Activated CD8-positive, alpha-beta T cell treated with anti-CD3 and anti-CD28 coated beads for 36 hours (primary cell): ENCODE results near the gene LAMB2. TPM values are rescaled to one million over a fixed set of nuclear protein-coding genes. Genes with fewer than 3 reads are reported as not detected.
A peak's percentile ranks its signal among the peaks of the same experiment; 100 is the strongest.

Experiments
- ATAC-seq: fragments of 200-7000 bp; cut with Tn5 transposase; one replicate; pipeline ENCODE4 v1.10.0; 2021; ENCODE audit warnings: mild to moderate bottlenecking, moderate library complexity
- CTCF ChIA-PET: fragments of 350-600 bp; sonication (Branson Sonifier 250); formaldehyde crosslinking; loops from one replicate; lab custom pipeline; 2021; ENCODE audit warnings: antibody characterized with exemption; lab: Charles Lee
- POLR2A ChIA-PET: fragments of 350-600 bp; sonication (Branson Sonifier 250); formaldehyde crosslinking; loops from one replicate; lab custom pipeline; 2021; ENCODE audit warnings: antibody characterized with exemption; lab: Charles Lee
- DNase-seq: peaks from one replicate; pipeline ENCODE4 v3.0.0-alpha.2; 2020
- H3K27ac Mint-ChIP-seq: one replicate; pipeline ENCODE4 v1.8.0; 2021; ENCODE audit warnings: mild to moderate bottlenecking, mixed read lengths
- H3K27me3 Mint-ChIP-seq: one replicate; pipeline ENCODE4 v1.8.0; 2021; ENCODE audit warnings: mixed read lengths
- H3K36me3 Mint-ChIP-seq: one replicate; pipeline ENCODE4 v1.8.0; 2021; ENCODE audit warnings: low read depth, mixed read lengths
- H3K4me1 Mint-ChIP-seq: one replicate; pipeline ENCODE4 v1.8.0; 2021; ENCODE audit warnings: low read depth, mixed read lengths
- H3K4me3 Mint-ChIP-seq: one replicate; pipeline ENCODE4 v1.8.0; 2021; ENCODE audit warnings: mild to moderate bottlenecking, moderate library complexity, mixed read lengths
- H3K9me3 Mint-ChIP-seq: one replicate; pipeline ENCODE4 v1.8.0; 2021; ENCODE audit warnings: mixed read lengths
- CTCF ChIP-seq: fragments of 200-600 bp; IDR thresholded peaks from one replicate; pipeline ENCODE4 v1.8.0; 2022; ENCODE audit warnings: antibody characterized with exemption, mild to moderate bottlenecking
- intact Hi-C: fragments of 100-400 bp; cut with micrococcal nuclease; formaldehyde crosslinking; loops from one replicate; pipeline ENCODE4 v1.10.0; 2022
- total RNA-seq, 2 experiments: library from RNA; stranded (reverse); gene quantifications; one replicate each; pipeline ENCODE4 v1.2.3, GENCODE V29; 2021

LAMB2 gene
- total RNA-seq, 2 experiments from 2014 or later = not detected

- Mint-ChIP-seq H3K27me3 (no peaks in the 10 kb centered on the region), H3K36me3 (peaks cover 27% of the 10 kb centered on the region), H3K9me3 (no peaks in the 10 kb centered on the region), H3K4me3 (peak within 1 kb of the TSS; percentile 90), H3K27ac (peak within 1 kb of the TSS; percentile 93), H3K4me1 (peaks cover 50% of the 10 kb centered on the region)
- intact Hi-C loops = no loop called here
- no peak for TF ChIP-seq CTCF
- ChIA-PET CTCF (interaction anchor here (1.1 kb wide), 1 partner anchor 284 kb away, joined by 4 read pairs; no protein-coding TSS in a partner anchor), POLR2A (interaction anchor here (0.7 to 1.2 kb wide), 4 partner anchors 31 to 145 kb away, joined by 3 to 4 read pairs (median 3); partner anchors contain the start of gene QRICH1)
- DNase-seq (peak; percentile 87), ATAC-seq (peak; percentile 81)
Observed at GRCh38 chr3:49165771-49166751, 33.2 kb upstream of the LAMB2 start, which contains the start of gene CCDC71. Gene CCDC71 (minus strand): TSS chr3:49166331. CDS start chr3:49164208, 2,123 bp downstream.

- no peak for TF ChIP-seq CTCF
- DNase-seq = no peak
- intact Hi-C loops = no loop called here
- no peak for ATAC-seq
- H3K4me1 Mint-ChIP-seq = peaks cover 43% of the 10 kb centered on the region
- H3K27me3 Mint-ChIP-seq = no peaks in the 10 kb centered on the region
- CTCF ChIA-PET = interaction anchor here (0.7 to 1.1 kb wide), 4 partner anchors 38 to 285 kb away, joined by 3 to 4 read pairs (median 4); partner anchors contain the start of gene USP19
- H3K4me3 Mint-ChIP-seq = peak overlapping the region; percentile 90
- POLR2A ChIA-PET = interaction anchor here (0.7 to 1.4 kb wide), 7 partner anchors 9 to 146 kb away, joined by 3 to 5 read pairs (median 3); partner anchors contain the start of genes QRICH1 and USP19
- peak overlapping the region; percentile 92 for H3K27ac Mint-ChIP-seq
- no peaks in the 10 kb centered on the region for H3K9me3 Mint-ChIP-seq
- peaks cover 29% of the 10 kb centered on the region for H3K36me3 Mint-ChIP-seq
Observed at GRCh38 chr3:49164983-49165720, 32.3 kb upstream of the LAMB2 start.

GRCh38 chr3:49163609-49164008 lies 30.8 kb upstream of the LAMB2 start:
- Mint-ChIP-seq H3K9me3 (no peaks in the 10 kb centered on the region), H3K27me3 (no peaks in the 10 kb centered on the region), H3K4me1 (peaks cover 43% of the 10 kb centered on the region), H3K4me3 (no peak overlapping the region), H3K36me3 (peaks cover 29% of the 10 kb centered on the region), H3K27ac (no peak overlapping the region)
- POLR2A ChIA-PET = interaction anchor here (0.6 to 1.5 kb wide), 4 partner anchors 44 to 400 kb away, joined by 3 to 5 read pairs (median 4); partner anchors contain the start of genes NDUFAF3 and USP19
- no peak for TF ChIP-seq CTCF
- intact Hi-C loops = no loop called here
- no peak for ATAC-seq
- DNase-seq = no peak
- CTCF ChIA-PET = interaction anchor here (1.2 kb wide), 1 partner anchor 177 kb away, joined by 3 read pairs; the partner anchor contains the start of gene USP4

- peaks cover 43% of the 10 kb centered on the region for H3K4me1 Mint-ChIP-seq
- TF ChIP-seq CTCF = no peak
- no peaks in the 10 kb centered on the region for H3K9me3 Mint-ChIP-seq
- CTCF ChIA-PET = interaction anchor here (1.2 to 2.6 kb wide), 2 partner anchors 9 to 177 kb away, joined by 3 to 13 read pairs; partner anchors contain the start of genes KLHDC8B and USP4
- intact Hi-C loops = no loop called here
- POLR2A ChIA-PET = interaction anchor here (0.6 to 1.5 kb wide), 3 partner anchors 105 to 178 kb away, joined by 3 to 4 read pairs (median 4); partner anchors contain the start of gene NDUFAF3
- H3K4me3 Mint-ChIP-seq = no peak overlapping the region
- H3K27ac Mint-ChIP-seq = peak overlapping the region; percentile 25
- no peak for ATAC-seq
- peaks cover 29% of the 10 kb centered on the region for H3K36me3 Mint-ChIP-seq
- no peak for DNase-seq
- H3K27me3 Mint-ChIP-seq = no peaks in the 10 kb centered on the region
Observed at GRCh38 chr3:49162751-49163419, 30.0 kb upstream of the LAMB2 start.
